Measurements from ENCODE around the gene IQCH.

The IQCH gene

GRCh38 chr15:67383899-67384298 is 129.3 kb downstream of the IQCH start:
- H3K9ac ChIP-seq (ENCODE audit: low read length), result no peak overlapping the region
- H3K4me1 ChIP-seq (ENCODE audit: insufficient read depth, low read length, severe bottlenecking), result no peaks in the 10 kb centered on the region
- H3K9me2 ChIP-seq (ENCODE audit: low read depth, low read length), result no peaks in the 10 kb centered on the region
- H3F3A ChIP-seq (ENCODE audit: insufficient read depth, low read length), result no peaks in the 10 kb centered on the region
- no peak overlapping the region for H3K4me2 ChIP-seq (ENCODE audit: low read length)
- H4K20me1 ChIP-seq (ENCODE audit: insufficient read depth, low read length), result no peaks in the 10 kb centered on the region
- no peak overlapping the region for H3K27ac ChIP-seq (ENCODE audit: low read depth, low read length, poor library complexity, severe bottlenecking)
- no peak overlapping the region for H3K4me3 ChIP-seq (ENCODE audit: low read depth, low read length, poor library complexity, severe bottlenecking)
- H2AFZ ChIP-seq (ENCODE audit: low read length), result no peak overlapping the region
- no peaks in the 10 kb centered on the region for H3K9me3 ChIP-seq (ENCODE audit: low read length)
- H3K79me2 ChIP-seq (ENCODE audit: insufficient read depth, low read length), result no peaks in the 10 kb centered on the region
- TF ChIP-seq CTCF (IDR thresholded peaks at IDR 0.05; ENCODE audit: low read length), result peak; percentile 40; the same call in 1 of the 2 replicates
- no peak for TF ChIP-seq EZH2 (IDR thresholded peaks at IDR 0.05; ENCODE audit: borderline replicate concordance, low read length)
- no peaks in the 10 kb centered on the region for H3K27me3 ChIP-seq (ENCODE audit: insufficient read depth, low read length)
- H3K36me3 ChIP-seq (ENCODE audit: insufficient read depth, low read length), result no peaks in the 10 kb centered on the region

GRCh38 chr15:67384761-67385160 is 130.2 kb downstream of the IQCH start:
- no peak overlapping the region for H3K27ac ChIP-seq (ENCODE audit: low read depth, low read length, poor library complexity, severe bottlenecking)
- no peaks in the 10 kb centered on the region for H3K9me3 ChIP-seq (ENCODE audit: low read length)
- no peak overlapping the region for H3K4me3 ChIP-seq (ENCODE audit: low read depth, low read length, poor library complexity, severe bottlenecking)
- no peaks in the 10 kb centered on the region for H3K4me1 ChIP-seq (ENCODE audit: insufficient read depth, low read length, severe bottlenecking)
- H3K36me3 ChIP-seq (ENCODE audit: insufficient read depth, low read length), result no peaks in the 10 kb centered on the region
- H3K9ac ChIP-seq (ENCODE audit: low read length), result no peak overlapping the region
- H3K79me2 ChIP-seq (ENCODE audit: insufficient read depth, low read length), result no peaks in the 10 kb centered on the region
- H3K4me2 ChIP-seq (ENCODE audit: low read length), result no peak overlapping the region
- TF ChIP-seq EZH2 (IDR thresholded peaks at IDR 0.05; ENCODE audit: borderline replicate concordance, low read length), result no peak
- no peak for TF ChIP-seq CTCF (IDR thresholded peaks at IDR 0.05; ENCODE audit: low read length)
- H2AFZ ChIP-seq (ENCODE audit: low read length), result no peak overlapping the region
- no peaks in the 10 kb centered on the region for H3K9me2 ChIP-seq (ENCODE audit: low read depth, low read length)
- H3K27me3 ChIP-seq (ENCODE audit: insufficient read depth, low read length), result no peaks in the 10 kb centered on the region
- no peaks in the 10 kb centered on the region for H3F3A ChIP-seq (ENCODE audit: insufficient read depth, low read length)
- H4K20me1 ChIP-seq (ENCODE audit: insufficient read depth, low read length), result no peaks in the 10 kb centered on the region

GRCh38 chr15:67385971-67386370 is 131.4 kb downstream of the IQCH start:
- H3K79me2 ChIP-seq (ENCODE audit: insufficient read depth, low read length), result no peaks in the 10 kb centered on the region
- no peaks in the 10 kb centered on the region for H3K9me3 ChIP-seq (ENCODE audit: low read length)
- H3K36me3 ChIP-seq (ENCODE audit: insufficient read depth, low read length), result no peaks in the 10 kb centered on the region
- no peaks in the 10 kb centered on the region for H3K4me1 ChIP-seq (ENCODE audit: insufficient read depth, low read length, severe bottlenecking)
- no peaks in the 10 kb centered on the region for H3K27me3 ChIP-seq (ENCODE audit: insufficient read depth, low read length)
- no peaks in the 10 kb centered on the region for H3F3A ChIP-seq (ENCODE audit: insufficient read depth, low read length)
- H2AFZ ChIP-seq (ENCODE audit: low read length), result no peak overlapping the region
- H3K4me2 ChIP-seq (ENCODE audit: low read length), result no peak overlapping the region
- no peak overlapping the region for H3K9ac ChIP-seq (ENCODE audit: low read length)
- no peaks in the 10 kb centered on the region for H4K20me1 ChIP-seq (ENCODE audit: insufficient read depth, low read length)
- no peak overlapping the region for H3K27ac ChIP-seq (ENCODE audit: low read depth, low read length, poor library complexity, severe bottlenecking)
- no peak overlapping the region for H3K4me3 ChIP-seq (ENCODE audit: low read depth, low read length, poor library complexity, severe bottlenecking)
- peak; percentile 21; the same call in 1 of the 2 replicates for TF ChIP-seq CTCF (IDR thresholded peaks at IDR 0.05; ENCODE audit: low read length)
- no peak for TF ChIP-seq EZH2 (IDR thresholded peaks at IDR 0.05; ENCODE audit: borderline replicate concordance, low read length)
- H3K9me2 ChIP-seq (ENCODE audit: low read depth, low read length), result no peaks in the 10 kb centered on the region
